K562 (cell line): ENCODE data around the gene TMEM273. TPM values are rescaled to one million over a fixed set of nuclear protein-coding genes. Genes with fewer than 3 reads are reported as not detected.

ENCODE experiments used
- ATAC-seq: fragments of 200-7000 bp; cut with Tn5 transposase; 3 replicates; pipeline ENCODE4 v1.9.1; 2020; ENCODE audit warnings: moderate library complexity
- BruUV-seq: library from RNA; stranded (reverse); fragments of 400-500 nt; replicated peaks from 2 replicates; lab custom pipeline; 2021; lab: Mats Ljungman, UMichigan
- CTCF ChIA-PET: fragments of 300-600 bp; formaldehyde crosslinking; extraction: SDS; loops from one replicate; lab custom pipeline; 2021; ENCODE audit warnings: low intra/inter-chr PET ratio; lab: Yijun Ruan, JAX
- POLR2A ChIA-PET: fragments of 300-600, 350-650 bp; sonication (Branson Sonifier 250); formaldehyde crosslinking; extraction: SDS; loops from one replicate; lab custom pipeline; 2021; ENCODE audit warnings: antibody characterized with exemption, inconsistent platforms; lab: Yijun Ruan, JAX
- DNase-seq, 4 experiments: peaks; one replicate each; pipeline versions ENCODE4 v3.0.0 to v3.0.0-alpha.2; 2011 to 2018; ENCODE audit warnings: low spot score in 3 of 4, mixed read lengths in 3 of 4; ENCODE audit errors: extremely low read depth in 1 of 4
- FAIRE-seq: peaks from 2 replicates; lab custom pipeline; 2011; peaks lifted over from hg19 to GRCh38; lab: Jason Lieb, UNC
- H2AFZ ChIP-seq: 2 replicates; pipeline ENCODE4 v1.6.0; 2011; ENCODE audit warnings: low read depth, low read length, control low read depth, inconsistent platforms
- H3K27ac ChIP-seq: fragments of 200-600 bp; 3 replicates; pipeline ENCODE4 v1.8.0; 2011; ENCODE audit warnings: low read depth, mild to moderate bottlenecking, control low read depth, inconsistent platforms, low read length, moderate library complexity, mixed read lengths; ENCODE audit errors: extremely low read depth
- H3K27me3 ChIP-seq, 2 experiments: fragments of 300-600 bp in 1 of 2; 2 replicates in 1 of 2; 3 replicates in 1 of 2; pipeline versions ENCODE4 v1.6.0 to v1.8.0; 2011; ENCODE audit warnings: inconsistent platforms in 2 of 2, low read length in 2 of 2, mild to moderate bottlenecking in 1 of 2, mixed read lengths in 1 of 2, moderate library complexity in 1 of 2; ENCODE audit not compliant: control insufficient read depth in 2 of 2, insufficient read depth in 2 of 2
- H3K36me3 ChIP-seq: fragments of 300-600 bp; 3 replicates; pipeline ENCODE4 v1.8.0; 2011; ENCODE audit warnings: mild to moderate bottlenecking, low read length, inconsistent platforms; ENCODE audit not compliant: control insufficient read depth, insufficient read depth
- H3K4me1 ChIP-seq, 2 experiments: fragments of 200-600 bp in 1 of 2; replicated peaks in 1 of 2; 2 replicates in 1 of 2; 3 replicates in 1 of 2; pipeline versions ENCODE4 v1.5.1 to v1.8.0; 2011; ENCODE audit warnings: inconsistent platforms in 2 of 2, low read length in 2 of 2, mild to moderate bottlenecking in 1 of 2, mixed read lengths in 1 of 2, moderate library complexity in 1 of 2; ENCODE audit not compliant: control insufficient read depth in 2 of 2, insufficient read depth in 2 of 2
- H3K4me2 ChIP-seq: 2 replicates; pipeline ENCODE4 v1.6.1; 2011; ENCODE audit warnings: low read length, control low read depth, inconsistent platforms, mixed read lengths; ENCODE audit not compliant: insufficient read depth
- H3K4me3 ChIP-seq: fragments of 200-600 bp; sonication (generic), shearing (Covaris generic); 2 replicates; pipeline ENCODE4 v1.5.1; 2016; ENCODE audit warnings: control low read depth, inconsistent platforms
- H3K79me2 ChIP-seq: fragments of 200-600 bp; 3 replicates; pipeline ENCODE4 v1.8.0; 2011; ENCODE audit warnings: low read length, inconsistent platforms; ENCODE audit not compliant: control insufficient read depth, insufficient read depth
- H3K9ac ChIP-seq, 2 experiments: 2 replicates each; pipeline versions ENCODE4 v1.6.0 to v1.6.1; 2011; ENCODE audit warnings: low read depth in 2 of 2, low read length in 2 of 2, control low read depth in 1 of 2, inconsistent platforms in 1 of 2, mild to moderate bottlenecking in 1 of 2, mixed read lengths in 1 of 2; ENCODE audit not compliant: insufficient read depth in 1 of 2
- H3K9me1 ChIP-seq: one replicate; pipeline ENCODE4 v1.6.0; 2011; ENCODE audit warnings: inconsistent platforms, mild to moderate bottlenecking, low read length, moderate library complexity; ENCODE audit not compliant: control insufficient read depth, insufficient read depth
- H3K9me3 ChIP-seq: replicated peaks from 2 replicates; pipeline ENCODE4 v1.5.1; 2011; ENCODE audit warnings: low read depth, low read length, inconsistent platforms; ENCODE audit not compliant: control insufficient read depth, insufficient read depth
- H4K20me1 ChIP-seq: replicated peaks from 2 replicates; pipeline ENCODE4 v1.6.1; 2011; ENCODE audit warnings: low read length, inconsistent platforms, mixed read lengths; ENCODE audit not compliant: control insufficient read depth, insufficient read depth
- CBFA2T3 ChIP-seq: fragments of 450-650 bp; IDR thresholded peaks from 2 replicates; pipeline ENCODE4 v1.6.1; 2017
- CCNT2 ChIP-seq: IDR thresholded peaks from 2 replicates; pipeline ENCODE4 v1.6.1; 2011; ENCODE audit warnings: borderline replicate concordance, low read depth, mild to moderate bottlenecking, moderate library complexity, mixed read lengths, low read length; ENCODE audit not compliant: insufficient read length; ENCODE audit errors: extremely low read depth
- POLR2G ChIP-seq: fragments of 200-400 bp; formaldehyde crosslinking; IDR thresholded peaks from 2 replicates; pipeline ENCODE4 v1.6.1; 2017; ENCODE audit warnings: low read depth, mild to moderate bottlenecking, antibody characterized with exemption, low read length, moderate library complexity
- RBFOX2 ChIP-seq: fragments of 200-400 bp; formaldehyde crosslinking; IDR thresholded peaks from 2 replicates; pipeline ENCODE4 v1.6.1; 2017; ENCODE audit warnings: low read depth, mild to moderate bottlenecking, low read length, moderate library complexity
- WGBS: fragments of 100-300 bp; shearing (Covaris generic); methylation state at CpG from one replicate; pipeline ENCODE4 v1.1.6; 2016; ENCODE audit warnings: low coverage, mixed read lengths; ENCODE audit not compliant: insufficient coverage; ENCODE audit errors: missing lambda C conversion rate; 5-methylcytosine and 5-hydroxymethylcytosine counted together
- in situ Hi-C: fragments of 300-500 bp; cut with MboI; formaldehyde crosslinking; loops from 4 replicates; pipeline ENCODE4 v1.15.0; 2018; ENCODE audit warnings: inconsistent platforms, mixed read lengths
- intact Hi-C: fragments of 100-400 bp; cut with micrococcal nuclease; formaldehyde crosslinking; loops from 2 replicates; pipeline ENCODE4 v1.14.2; 2022
- polyA plus RNA-seq, 8 experiments: library from polyadenylated mRNA; depleted of rRNA in 4 of 8; stranded (reverse) in 5 of 8; unstranded in 3 of 8; fragments of >200 nt; fragmentation: Nextera tagmentation in 2 of 8; fragmentation: Illumina TruSeq in 1 of 8; extraction: Ambion mirVana in 2 of 8; extraction: Trizol in 1 of 8; gene quantifications; 2 replicates each; pipeline versions ENCODE4 v1.2.1 to v1.2.3, GENCODE V29; 2011 to 2014; ENCODE audit warnings: inconsistent platforms in 1 of 8, missing spikeins in 1 of 8
- total RNA-seq, 7 experiments: library from RNA; depleted of rRNA in 6 of 7; stranded (reverse); fragments of >200 nt in 6 of 7; fragmentation: Illumina TruSeq in 2 of 7; extraction: Trizol in 2 of 7; gene quantifications; 2 replicates each; pipeline versions ENCODE4 v1.2.1 to v1.2.3, GENCODE V29; 2011 to 2021; ENCODE audit warnings: low replicate concordance in 1 of 7

TMEM273 gene
- total and polyA plus RNA-seq, 9 of the 15 experiments (the other 6 are each of a cell fraction or from before 2014, with no cell fraction given) = 39.2 to 131 (median 95.6) TPM

- POLR2A ChIA-PET = interaction anchor here (0.7 to 1.6 kb wide), 3 partner anchors 9 to 365 kb away, joined by 3 to 6 read pairs (median 5); no protein-coding TSS in a partner anchor
- BruUV-seq = no TSS peak
- H3K36me3 ChIP-seq = peaks cover 5% of the 10 kb centered on the region; the same call in 2 of the 3 replicates
- H3K9ac ChIP-seq = 0 out of 4 replicates have a peak overlapping the region, but pooled peaks of 1 of the 2 experiments have one; percentile 8
- no peaks in the 10 kb centered on the region for H4K20me1 ChIP-seq
- no peak overlapping the region for H2AFZ ChIP-seq
- no peaks in the 10 kb centered on the region for H3K9me1 ChIP-seq
- intact Hi-C loops = no loop called here
- ATAC-seq (no peak), DNase-seq (no peak)
- peaks cover 4 to 18% of the 10 kb centered on the region in 2 experiments; a peak in 4 of 5 replicates for H3K4me1 ChIP-seq
- peaks cover 4% of the 10 kb centered on the region; the same call in 2 of the 3 replicates for H3K79me2 ChIP-seq
- no peaks in the 10 kb centered on the region for H3K9me3 ChIP-seq
- no peak overlapping the region for H3K4me2 ChIP-seq
- no peak overlapping the region for H3K27ac ChIP-seq
- H3K4me3 ChIP-seq = no peak overlapping the region
- no peaks in the 10 kb centered on the region for H3K27me3 ChIP-seq
- TF ChIP-seq POLR2G (0 out of 2 replicates have a peak, but pooled peaks have one; percentile 15), CBFA2T3 (no peak)
- TF ChIP-seq, all 486 proteins: peak for 1
- CTCF ChIA-PET = no interaction called here
- no peak for FAIRE-seq
- WGBS = 58% methylated on average over 9 of the region's 9 CpGs
- in situ Hi-C loops = no loop called here
Measured at GRCh38 chr10:49109669-49110340, 78.4 kb downstream of the TMEM273 start.

GRCh38 chr10:49108656-49109055 lies 79.5 kb downstream of the TMEM273 start:
- no peaks in the 10 kb centered on the region for H4K20me1 ChIP-seq
- H3K4me1 ChIP-seq = peaks cover under 1 to 20% of the 10 kb centered on the region in 2 experiments; a peak in 3 of 5 replicates
- no peak overlapping the region for H2AFZ ChIP-seq
- CTCF ChIA-PET = interaction anchor here (0.6 kb wide), 1 partner anchor 10 kb away, joined by 3 read pairs; no protein-coding TSS in a partner anchor
- H3K27me3 ChIP-seq = no peaks in the 10 kb centered on the region
- no peaks in the 10 kb centered on the region for H3K9me3 ChIP-seq
- DNase-seq (no peak), FAIRE-seq (no peak), ATAC-seq (no peak; the same call in 2 of the 3 replicates)
- BruUV-seq = no TSS peak
- intact Hi-C loops = no loop called here
- H3K36me3 ChIP-seq = peaks cover 5% of the 10 kb centered on the region; the same call in 2 of the 3 replicates
- TF ChIP-seq RBFOX2 (0 out of 2 replicates have a peak, but pooled peaks have one; percentile 11), CCNT2 (no peak)
- no peak overlapping the region for H3K4me2 ChIP-seq
- in situ Hi-C loops = no loop called here
- no peak overlapping the region for H3K4me3 ChIP-seq
- POLR2A ChIA-PET = no interaction called here
- H3K27ac ChIP-seq = no peak overlapping the region
- no peaks in the 10 kb centered on the region for H3K79me2 ChIP-seq
- 75% methylated on average over 7 of the region's 7 CpGs for WGBS
- peak overlapping the region in 1 of 2 experiments; percentile 80; a peak in 1 of 4 replicates for H3K9ac ChIP-seq
- H3K9me1 ChIP-seq = no peaks in the 10 kb centered on the region
